Trophoblast cell (in vitro differentiated cells and primary cell): ENCODE results near the gene IFT27.

Experiments used
- DNase-seq, 2 donors: peaks; one replicate each; pipeline ENCODE4 v3.0.0-alpha.2; 2016
- H2AFZ ChIP-seq: 2 replicates; pipeline ENCODE4 v1.6.1; 2013; ENCODE audit warnings: low read length, moderate library complexity, mild to moderate bottlenecking; ENCODE audit not compliant: insufficient read depth, poor library complexity
- H2AK5ac ChIP-seq: 2 replicates; pipeline ENCODE4 v1.6.1; 2013; ENCODE audit warnings: mild to moderate bottlenecking, low read length
- H2BK120ac ChIP-seq: 2 replicates; pipeline ENCODE4 v1.6.1; 2013; ENCODE audit warnings: low read length, mild to moderate bottlenecking, moderate library complexity; ENCODE audit not compliant: insufficient read depth, poor library complexity
- H2BK12ac ChIP-seq: 2 replicates; pipeline ENCODE4 v1.6.1; 2013; ENCODE audit warnings: mild to moderate bottlenecking, low read length, moderate library complexity
- H2BK5ac ChIP-seq: 2 replicates; pipeline ENCODE4 v1.6.1; 2013; ENCODE audit warnings: low read length, low read depth, moderate library complexity, mild to moderate bottlenecking; ENCODE audit not compliant: poor library complexity
- H3K14ac ChIP-seq: 2 replicates; pipeline ENCODE4 v1.6.1; 2013; ENCODE audit warnings: mild to moderate bottlenecking, low read length
- H3K18ac ChIP-seq: 2 replicates; pipeline ENCODE4 v1.6.1; 2013; ENCODE audit warnings: mild to moderate bottlenecking, low read length
- H3K23ac ChIP-seq: 2 replicates; pipeline ENCODE4 v1.6.1; 2013; ENCODE audit warnings: low read length
- H3K27ac ChIP-seq: 2 replicates; pipeline ENCODE4 v1.5.1; 2013; ENCODE audit warnings: low read depth, mild to moderate bottlenecking, inconsistent platforms, low read length, moderate library complexity
- H3K27me3 ChIP-seq: 2 replicates; pipeline ENCODE4 v1.6.1; 2013; ENCODE audit warnings: inconsistent platforms, mild to moderate bottlenecking, low read length, moderate library complexity; ENCODE audit not compliant: insufficient read depth
- H3K36me3 ChIP-seq, 2 experiments: 1 replicate in 1 of 2; 2 replicates in 1 of 2; pipeline ENCODE4 v1.6.1; 2013; ENCODE audit warnings: low read length in 2 of 2, mild to moderate bottlenecking in 2 of 2, moderate library complexity in 1 of 2; ENCODE audit not compliant: insufficient read depth in 2 of 2, control insufficient read depth in 1 of 2
- H3K4ac ChIP-seq: 2 replicates; pipeline ENCODE4 v1.6.1; 2013; ENCODE audit warnings: low read depth, mild to moderate bottlenecking, low read length, moderate library complexity
- H3K4me1 ChIP-seq, 2 experiments: 1 replicate in 1 of 2; 2 replicates in 1 of 2; pipeline ENCODE4 v1.6.1; 2013; ENCODE audit warnings: low read length in 2 of 2, mild to moderate bottlenecking in 2 of 2, moderate library complexity in 1 of 2; ENCODE audit not compliant: insufficient read depth in 2 of 2, control insufficient read depth in 1 of 2
- H3K4me2 ChIP-seq: 2 replicates; pipeline ENCODE4 v1.6.1; 2013; ENCODE audit warnings: inconsistent platforms, mild to moderate bottlenecking, low read length, moderate library complexity
- H3K4me3 ChIP-seq: 2 replicates; pipeline ENCODE4 v1.5.1; 2013; ENCODE audit warnings: mild to moderate bottlenecking, low read depth, low read length, inconsistent platforms
- H3K79me1 ChIP-seq: one replicate; pipeline ENCODE4 v1.6.1; 2013; ENCODE audit warnings: low read length
- H3K79me2 ChIP-seq: 2 replicates; pipeline ENCODE4 v1.6.1; 2013; ENCODE audit warnings: low read length, mild to moderate bottlenecking; ENCODE audit not compliant: control insufficient read depth, insufficient read depth, poor library complexity
- H3K9ac ChIP-seq: 2 replicates; pipeline ENCODE4 v1.6.1; 2013; ENCODE audit warnings: mild to moderate bottlenecking, low read length
- H3K9me3 ChIP-seq: 2 replicates; pipeline ENCODE4 v1.6.1; 2013; ENCODE audit warnings: low read depth, mild to moderate bottlenecking, control low read depth, inconsistent platforms, low read length; ENCODE audit not compliant: insufficient read depth
- H4K12ac ChIP-seq: 2 replicates; pipeline ENCODE4 v1.6.1; 2013; ENCODE audit warnings: low read depth, mild to moderate bottlenecking, low read length, moderate library complexity
- H4K8ac ChIP-seq: 2 replicates; pipeline ENCODE4 v1.6.1; 2013; ENCODE audit warnings: low read depth, mild to moderate bottlenecking, low read length, moderate library complexity
- H4K91ac ChIP-seq: one replicate; pipeline ENCODE4 v1.6.1; 2013; ENCODE audit warnings: low read depth, mild to moderate bottlenecking, low read length, moderate library complexity
- WGBS: extraction: QIAGEN DNeasy Blood & Tissue Kit; methylation state at CpG from one replicate; pipeline ENCODE4 v1.1.7; 2013; ENCODE audit warnings: missing lambda C conversion rate; ENCODE audit not compliant: insufficient read length, insufficient coverage; ENCODE audit errors: extremely low coverage; 5-methylcytosine and 5-hydroxymethylcytosine counted together

The IFT27 gene

DNA sequence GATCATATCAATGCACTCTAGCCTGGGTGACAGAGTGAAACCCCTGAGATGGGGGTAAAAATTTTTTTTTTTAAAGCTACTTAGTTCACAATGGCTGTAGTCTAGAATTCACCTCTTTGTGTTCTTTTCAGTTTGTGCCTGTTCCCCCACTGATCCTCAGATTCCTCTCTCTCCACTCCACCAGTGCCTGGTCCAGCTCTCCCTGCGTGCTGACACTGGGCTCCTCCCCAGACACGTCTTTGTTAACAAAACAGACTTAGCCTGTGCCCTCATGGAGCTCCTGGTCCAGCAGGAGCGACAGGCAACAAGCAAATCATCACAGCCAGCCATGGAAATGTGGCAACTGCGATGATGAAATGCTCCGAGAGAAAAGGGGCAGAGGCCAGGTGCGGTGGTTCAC is 34.0 kb downstream of the IFT27 start:
- peaks cover 4% of the 10 kb centered on the region for H3K9me3 ChIP-seq
- H2BK120ac ChIP-seq: no peak overlapping the region
- no peaks in the 10 kb centered on the region for H3K27me3 ChIP-seq
- H3K27ac ChIP-seq: no peak overlapping the region
- H4K12ac ChIP-seq: no peak overlapping the region
- WGBS: no CpG with 5 or more reads among the region's 6 CpGs
- H3K4ac ChIP-seq: no peak overlapping the region
- no peak overlapping the region for H3K18ac ChIP-seq
- no peaks in the 10 kb centered on the region for H3K36me3 ChIP-seq
- no peak overlapping the region for H2BK5ac ChIP-seq
- peak in 1 of 2 donors; percentile 21 for DNase-seq
- no peaks in the 10 kb centered on the region for H3K79me1 ChIP-seq
- no peak overlapping the region for H4K91ac ChIP-seq
- no peak overlapping the region for H4K8ac ChIP-seq
- H3K4me1 ChIP-seq: no peaks in the 10 kb centered on the region
- no peak overlapping the region for H2AK5ac ChIP-seq
- no peaks in the 10 kb centered on the region for H3K79me2 ChIP-seq
- no peak overlapping the region for H3K14ac ChIP-seq
- no peak overlapping the region for H3K9ac ChIP-seq
- H3K23ac ChIP-seq: no peak overlapping the region
- H2BK12ac ChIP-seq: no peak overlapping the region
- H3K4me2 ChIP-seq: no peak overlapping the region
- H3K4me3 ChIP-seq: no peak overlapping the region
- no peak overlapping the region for H2AFZ ChIP-seq

DNA sequence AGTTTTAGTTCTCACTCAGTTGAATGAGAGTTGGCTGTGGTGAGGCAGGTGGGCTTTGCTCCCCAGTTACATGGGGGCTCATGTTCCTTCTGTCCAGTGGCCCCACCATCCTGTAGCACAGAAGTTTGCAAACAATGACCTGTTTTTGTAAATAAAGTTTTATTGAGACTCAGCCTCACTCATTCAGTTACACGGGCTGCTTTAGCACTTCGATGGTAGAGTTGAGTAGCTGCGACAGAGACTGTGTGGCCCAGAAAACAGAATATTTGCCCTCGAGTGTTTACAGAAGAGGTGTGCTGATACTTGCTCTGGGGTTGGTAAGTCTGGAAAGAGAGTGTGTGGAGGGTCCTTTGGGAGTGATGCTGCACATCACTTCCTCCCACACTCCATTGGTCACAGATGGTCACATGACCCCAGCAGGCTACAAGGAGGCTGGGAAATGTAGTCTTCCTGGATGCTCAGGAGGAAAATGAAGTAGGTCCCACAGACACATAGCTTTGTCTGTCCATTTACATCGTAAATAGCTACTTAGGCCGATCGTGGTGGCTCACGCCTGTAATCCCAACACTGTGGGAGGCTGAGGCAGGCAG is 34.6 kb downstream of the IFT27 start:
- Histone ChIP-seq H2AFZ (no peak overlapping the region), H2BK12ac (no peak overlapping the region), H2BK120ac (no peak overlapping the region), H3K14ac (no peak overlapping the region), H4K91ac (no peak overlapping the region), H3K9ac (no peak overlapping the region), H3K27ac (no peak overlapping the region), H3K79me2 (no peaks in the 10 kb centered on the region), H3K36me3 (no peaks in the 10 kb centered on the region), H4K8ac (no peak overlapping the region), H3K79me1 (no peaks in the 10 kb centered on the region), H3K9me3 (peaks cover 6% of the 10 kb centered on the region), H3K23ac (no peak overlapping the region), H3K18ac (no peak overlapping the region), H4K12ac (no peak overlapping the region), H2BK5ac (no peak overlapping the region), H3K4me3 (no peak overlapping the region), H3K4me2 (no peak overlapping the region), H2AK5ac (no peak overlapping the region), H3K27me3 (no peaks in the 10 kb centered on the region), H3K4me1 (no peaks in the 10 kb centered on the region), H3K4ac (no peak overlapping the region)
- WGBS: no CpG with 5 or more reads among the region's 8 CpGs
- no peak for DNase-seq

DNA sequence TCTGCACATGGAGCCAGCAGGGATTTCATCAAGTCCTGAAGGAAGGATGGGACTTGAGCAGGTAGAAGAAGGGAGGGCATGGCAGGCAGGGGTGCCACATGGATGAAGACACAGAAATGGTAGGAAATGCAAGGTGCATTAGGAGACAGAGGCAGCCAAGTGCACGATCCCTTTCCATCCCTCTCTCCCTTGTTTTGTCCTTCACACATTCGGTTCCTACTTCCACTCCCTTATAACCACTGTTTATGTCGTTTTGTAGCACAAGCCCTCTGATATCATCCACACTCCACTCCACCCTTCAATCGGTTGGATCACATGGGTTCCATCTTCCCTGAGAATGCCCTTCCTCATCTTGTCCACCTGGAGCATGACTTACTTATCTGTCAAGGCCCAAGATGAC is 35.2 kb downstream of the IFT27 start:
- no peak overlapping the region for H3K18ac ChIP-seq
- H3K4me2 ChIP-seq: no peak overlapping the region
- H3K4me1 ChIP-seq: no peaks in the 10 kb centered on the region
- H3K79me1 ChIP-seq: no peaks in the 10 kb centered on the region
- no peak overlapping the region for H2BK120ac ChIP-seq
- H3K4me3 ChIP-seq: no peak overlapping the region
- H3K4ac ChIP-seq: no peak overlapping the region
- H3K27ac ChIP-seq: no peak overlapping the region
- no peak overlapping the region for H3K9ac ChIP-seq
- no peak overlapping the region for H2BK5ac ChIP-seq
- H4K91ac ChIP-seq: no peak overlapping the region
- no peaks in the 10 kb centered on the region for H3K27me3 ChIP-seq
- no peak overlapping the region for H4K8ac ChIP-seq
- no peak overlapping the region for H4K12ac ChIP-seq
- DNase-seq: no peak
- no peak overlapping the region for H2AFZ ChIP-seq
- H3K36me3 ChIP-seq: no peaks in the 10 kb centered on the region
- no peak overlapping the region for H3K14ac ChIP-seq
- H2AK5ac ChIP-seq: no peak overlapping the region
- H3K79me2 ChIP-seq: no peaks in the 10 kb centered on the region
- H2BK12ac ChIP-seq: no peak overlapping the region
- WGBS: no CpG with 5 or more reads among the region's 4 CpGs
- peaks cover 6% of the 10 kb centered on the region for H3K9me3 ChIP-seq
- no peak overlapping the region for H3K23ac ChIP-seq

DNA sequence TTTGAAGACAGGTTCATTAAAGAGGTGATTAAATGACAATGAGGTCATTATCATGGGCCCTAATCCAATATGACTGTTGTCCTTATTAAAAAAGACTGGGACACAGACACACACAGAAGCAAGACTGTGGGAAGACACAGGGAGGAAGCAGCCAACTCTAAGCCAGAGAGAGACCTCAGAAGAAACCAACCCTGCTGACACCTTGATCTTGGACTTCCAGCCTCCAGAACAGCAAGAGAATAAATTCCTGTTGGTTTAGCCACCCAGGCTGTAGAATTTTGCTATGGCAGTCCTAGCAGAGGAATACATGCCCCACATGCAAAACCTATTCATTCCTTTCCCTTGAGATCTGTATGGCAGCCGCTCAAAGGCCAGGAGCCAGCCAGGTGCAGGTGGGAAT is 36.7 kb downstream of the IFT27 start:
- H3K9ac ChIP-seq: no peak overlapping the region
- no peaks in the 10 kb centered on the region for H3K79me2 ChIP-seq
- no peak overlapping the region for H2BK12ac ChIP-seq
- no peak overlapping the region for H3K27ac ChIP-seq
- no peak overlapping the region for H3K23ac ChIP-seq
- no peak overlapping the region for H3K18ac ChIP-seq
- H4K8ac ChIP-seq: no peak overlapping the region
- no peak overlapping the region for H2BK120ac ChIP-seq
- H2BK5ac ChIP-seq: no peak overlapping the region
- H3K36me3 ChIP-seq: no peaks in the 10 kb centered on the region
- no CpG with 5 or more reads among the region's 1 CpG for WGBS
- no peak overlapping the region for H2AK5ac ChIP-seq
- H3K4ac ChIP-seq: no peak overlapping the region
- no peak overlapping the region for H3K4me3 ChIP-seq
- no peaks in the 10 kb centered on the region for H3K4me1 ChIP-seq
- H3K27me3 ChIP-seq: no peaks in the 10 kb centered on the region
- H3K14ac ChIP-seq: no peak overlapping the region
- H3K4me2 ChIP-seq: no peak overlapping the region
- peaks cover 6% of the 10 kb centered on the region for H3K9me3 ChIP-seq
- no peak for DNase-seq
- no peak overlapping the region for H4K91ac ChIP-seq
- no peak overlapping the region for H2AFZ ChIP-seq
- no peak overlapping the region for H4K12ac ChIP-seq
- no peaks in the 10 kb centered on the region for H3K79me1 ChIP-seq
